HG03442 (cell line): ENCODE results near the gene NUMA1.
A peak's percentile ranks its signal among the peaks of the same experiment; 100 is the strongest.

Experiments
- ATAC-seq: cut with Tn5 transposase; IDR thresholded peaks from one replicate; pipeline ENCODE4 v1.9.1; 2021; ENCODE audit warnings: mild to moderate bottlenecking, moderate library complexity; ENCODE audit not compliant: unreplicated experiment

Gene NUMA1

DNA sequence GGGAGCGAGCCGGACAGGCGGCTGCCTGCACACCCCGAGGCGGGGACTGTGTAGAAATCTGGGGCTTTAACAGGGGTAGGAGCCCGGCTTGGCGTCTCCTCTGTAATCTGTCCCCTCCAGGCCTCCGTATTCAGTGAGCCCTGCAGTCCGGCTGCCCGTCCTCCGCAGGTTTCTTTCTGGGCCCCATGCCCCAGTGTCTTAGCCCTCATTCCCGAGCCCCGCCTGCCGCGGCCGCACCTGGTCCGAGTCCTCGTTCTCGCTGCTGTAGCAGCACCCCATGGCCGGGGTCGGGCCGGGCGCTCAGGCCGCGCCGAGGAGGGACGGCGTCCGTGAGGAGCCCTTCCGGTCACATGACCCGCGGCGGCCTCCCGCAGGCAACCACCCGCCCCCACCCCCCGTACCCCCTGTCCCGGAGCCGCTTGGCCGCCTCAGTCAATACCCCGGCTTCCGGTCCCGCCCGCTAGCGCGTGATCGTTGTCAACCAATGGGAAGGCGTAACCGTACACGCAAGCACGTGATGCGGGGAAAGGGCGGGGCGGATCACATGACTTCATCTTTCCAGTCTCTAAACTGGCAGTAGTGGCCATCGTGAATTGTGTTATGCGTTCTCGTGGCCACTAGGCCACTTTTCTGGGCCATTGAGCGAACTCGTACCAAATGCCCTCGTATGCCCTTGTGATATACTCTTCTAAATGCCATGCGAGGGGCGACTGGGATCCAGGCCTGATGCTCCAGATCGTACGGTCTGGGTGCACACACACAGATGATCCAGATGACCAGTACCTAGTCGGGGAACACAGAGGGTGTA, 22.8 kb upstream of the NUMA1 start, which contains the start of gene LAMTOR1:
TSS of gene LAMTOR1 (minus strand) at position 352 of the 808 bp plus-strand sequence. CDS start at position 279, 73 bp downstream.
- peak; percentile 82 for ATAC-seq

DNA sequence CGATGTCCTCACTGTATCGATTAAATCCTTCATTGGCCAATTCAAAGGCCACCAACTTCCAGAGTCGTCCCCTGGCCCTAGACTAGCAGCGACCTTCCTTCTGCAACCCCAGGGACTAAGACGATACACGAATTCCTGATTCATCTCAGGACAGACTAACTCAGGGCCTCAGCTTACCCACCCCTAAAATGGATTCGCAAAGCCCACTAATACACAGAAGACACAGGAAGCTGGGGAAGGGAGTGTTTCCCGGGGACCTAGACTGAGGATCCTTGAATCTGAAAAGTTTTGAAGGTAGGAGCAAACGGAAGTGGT, 22.2 kb upstream of the NUMA1 start:
- ATAC-seq = no peak

DNA sequence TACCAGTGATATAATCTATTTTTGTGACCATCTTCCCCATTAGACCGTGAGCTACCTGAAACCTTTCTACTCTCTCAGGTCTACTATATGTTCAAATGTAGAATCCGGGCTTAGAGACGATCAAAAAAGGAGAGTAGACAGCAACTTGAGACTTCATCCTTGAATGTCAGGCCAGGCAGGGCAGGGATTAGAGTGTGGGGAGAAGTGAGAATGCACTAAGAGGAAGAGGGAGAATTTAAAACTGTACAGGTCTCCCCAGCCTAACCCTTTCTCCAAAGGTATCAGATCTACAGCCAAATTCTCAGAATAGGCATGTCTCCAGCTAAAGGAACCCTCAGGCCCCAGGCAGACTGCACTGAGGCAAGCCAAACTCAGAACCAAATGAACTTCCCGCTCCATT, 21.8 kb upstream of the NUMA1 start:
- ATAC-seq = no peak

DNA sequence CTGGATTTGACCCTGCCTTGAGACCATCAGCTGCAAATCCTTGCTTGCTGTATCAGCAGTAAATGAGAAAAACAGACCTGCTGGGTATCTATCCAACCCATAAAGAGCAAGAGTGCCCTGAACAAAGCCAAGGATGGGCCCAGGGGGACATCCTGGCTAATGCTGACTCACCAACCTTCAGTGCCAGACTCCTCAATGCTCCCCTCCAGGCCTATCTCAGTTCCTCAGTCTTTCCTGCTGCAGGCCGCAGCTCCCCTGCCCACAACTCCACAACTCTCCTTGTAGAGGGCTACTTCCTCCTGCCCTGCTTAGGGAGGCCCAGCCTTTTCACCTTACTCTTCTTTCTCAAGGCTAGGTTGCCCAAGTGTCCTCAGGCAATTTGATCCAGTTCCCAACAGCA, 20.1 kb upstream of the NUMA1 start:
- ATAC-seq = no peak

DNA sequence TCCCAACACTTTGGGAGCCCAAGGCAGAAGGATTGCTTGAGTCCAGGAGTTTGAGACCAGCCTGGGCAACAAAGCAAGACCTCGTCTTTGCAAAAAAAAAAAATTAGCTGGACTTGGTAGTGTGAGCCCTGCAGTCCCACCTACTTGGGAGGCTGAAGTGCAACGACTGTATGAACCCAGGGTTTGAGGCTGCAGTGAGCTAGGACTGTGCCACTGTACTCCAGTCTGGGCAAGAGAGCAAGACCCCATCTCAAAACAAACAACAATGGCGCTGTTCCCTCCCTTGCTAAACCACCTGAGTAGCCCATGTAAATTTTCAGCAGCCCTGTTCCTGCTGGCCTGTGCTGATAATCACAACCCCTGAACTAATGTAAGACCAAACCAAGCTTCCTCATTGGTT, 19.7 kb upstream of the NUMA1 start:
- ATAC-seq = no peak

DNA sequence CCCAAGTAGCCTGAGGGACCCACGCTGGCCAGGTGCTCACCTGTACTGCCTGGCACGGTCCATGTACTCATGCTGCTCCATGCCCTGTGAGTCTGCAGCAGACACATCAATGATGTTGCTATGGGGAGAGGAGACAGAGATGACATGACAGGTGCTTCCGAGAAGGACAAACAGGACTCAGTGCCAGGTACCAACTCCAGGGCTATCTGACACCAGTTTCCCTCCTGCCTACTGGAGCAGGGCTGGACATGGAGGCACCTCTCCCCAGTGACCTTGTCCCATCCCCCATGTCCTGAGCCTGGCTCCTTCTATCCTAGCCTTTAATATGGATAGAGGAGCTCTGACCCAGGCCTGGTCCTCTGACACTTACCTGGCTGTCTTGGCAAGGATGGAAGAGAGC, 18.4 kb upstream of the NUMA1 start:
- ATAC-seq = no peak

DNA sequence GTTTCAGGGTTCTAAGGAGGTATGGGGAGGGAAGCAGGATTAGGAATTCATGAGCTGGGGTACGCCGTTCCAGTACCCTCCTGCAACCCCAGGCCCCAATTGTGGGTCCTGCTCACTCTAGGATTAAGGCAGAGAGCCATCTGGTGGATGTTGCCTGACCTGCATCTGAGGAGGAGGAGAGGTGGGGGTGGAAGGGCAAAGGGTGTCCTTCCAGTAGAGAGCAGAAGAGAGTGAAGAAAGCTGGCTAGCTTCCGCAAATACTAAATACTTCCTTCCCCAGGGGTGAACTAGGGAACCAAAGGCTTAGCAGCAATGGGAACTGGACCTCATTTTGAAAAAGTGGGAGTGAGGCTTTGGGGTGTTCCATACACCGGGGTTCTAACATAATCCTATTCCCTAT, 10.9 kb upstream of the NUMA1 start:
- ATAC-seq = no peak

DNA sequence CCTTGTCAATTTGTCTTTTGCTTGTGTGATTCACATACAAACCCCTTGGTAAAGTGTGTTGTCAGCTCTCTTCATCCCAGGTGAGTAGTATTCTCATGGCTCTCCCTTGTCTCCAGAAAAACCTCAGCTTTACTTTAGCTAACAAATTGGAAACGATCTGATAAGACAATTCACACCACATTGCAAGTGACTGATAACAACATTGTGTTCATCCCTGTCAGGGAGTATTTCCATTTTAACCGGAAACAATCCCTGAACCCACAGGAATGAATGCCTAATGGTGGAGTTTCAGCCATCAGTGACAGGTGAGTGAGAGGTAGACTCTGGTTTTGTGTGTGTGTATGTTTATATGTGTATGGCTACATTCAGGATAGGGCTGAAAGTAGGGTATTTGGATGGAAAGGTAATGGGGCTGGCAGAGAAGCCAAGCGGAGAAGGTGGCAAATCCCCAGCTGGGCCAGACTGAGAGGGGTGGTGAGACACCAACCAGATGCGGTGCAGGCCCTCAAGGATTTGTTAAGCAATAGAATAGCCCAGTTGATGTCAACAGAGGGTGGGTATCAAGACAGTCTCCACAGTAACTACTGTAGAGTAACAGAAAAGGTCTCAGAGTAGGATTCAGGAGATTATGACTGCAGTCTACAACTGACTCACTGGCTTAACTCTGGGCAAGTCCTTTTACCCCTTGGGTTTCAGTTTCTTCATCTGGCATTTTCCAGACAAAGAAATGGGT, 7.9 kb upstream of the NUMA1 start:
- ATAC-seq = no peak

DNA sequence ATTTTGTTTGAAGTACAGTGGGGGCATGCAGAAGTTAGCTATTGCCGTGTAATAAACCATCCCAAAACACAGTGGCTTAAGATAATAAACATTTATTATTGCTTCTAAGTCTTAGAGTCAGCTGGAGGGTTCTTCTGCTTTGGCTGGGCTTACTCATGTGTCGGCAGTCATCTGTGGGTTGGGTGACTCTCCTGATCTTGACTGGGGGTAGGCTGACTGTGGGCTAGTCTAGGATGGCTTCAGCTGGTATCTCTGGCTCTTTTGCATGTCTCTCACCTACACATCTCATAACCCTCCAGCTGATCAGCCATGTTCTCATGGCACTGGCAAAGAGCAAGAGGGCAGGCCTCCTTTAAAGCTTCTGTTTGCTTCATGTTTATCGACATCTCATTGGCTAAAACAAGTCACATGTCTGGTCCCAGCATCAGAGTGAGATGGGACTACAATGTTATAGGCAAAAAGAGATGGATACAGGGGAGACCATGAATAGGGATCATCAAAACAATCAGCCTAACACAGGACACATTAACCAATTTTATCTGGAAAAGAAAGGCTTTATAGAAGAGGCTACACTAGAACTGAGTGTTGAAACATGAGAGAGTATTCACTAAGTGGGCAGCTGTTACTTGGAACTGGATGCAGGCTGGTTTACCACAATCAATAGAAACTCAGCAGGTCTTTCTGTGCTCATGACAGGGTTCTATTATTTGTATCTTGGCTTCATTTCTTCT, 5.4 kb upstream of the NUMA1 start:
- no peak for ATAC-seq

DNA sequence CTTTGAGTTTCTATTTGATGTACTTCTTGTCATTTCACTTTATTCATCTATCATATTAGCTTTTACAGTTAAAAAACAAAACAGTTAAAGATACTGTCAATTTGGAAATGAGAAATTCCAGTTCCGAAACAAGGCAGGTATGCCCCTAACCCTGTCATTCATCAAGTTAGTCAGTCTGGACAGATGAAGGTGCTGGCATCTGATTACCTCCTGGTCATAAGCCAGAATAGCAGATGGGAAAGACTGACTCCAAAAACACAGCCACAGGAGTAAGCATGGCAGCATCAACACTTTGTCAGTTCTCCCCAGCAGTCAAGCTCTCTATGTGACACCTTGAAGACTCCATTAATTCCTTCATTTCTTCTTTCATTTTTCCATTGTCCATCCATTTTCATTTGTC, 4.6 kb upstream of the NUMA1 start:
- ATAC-seq = no peak

DNA sequence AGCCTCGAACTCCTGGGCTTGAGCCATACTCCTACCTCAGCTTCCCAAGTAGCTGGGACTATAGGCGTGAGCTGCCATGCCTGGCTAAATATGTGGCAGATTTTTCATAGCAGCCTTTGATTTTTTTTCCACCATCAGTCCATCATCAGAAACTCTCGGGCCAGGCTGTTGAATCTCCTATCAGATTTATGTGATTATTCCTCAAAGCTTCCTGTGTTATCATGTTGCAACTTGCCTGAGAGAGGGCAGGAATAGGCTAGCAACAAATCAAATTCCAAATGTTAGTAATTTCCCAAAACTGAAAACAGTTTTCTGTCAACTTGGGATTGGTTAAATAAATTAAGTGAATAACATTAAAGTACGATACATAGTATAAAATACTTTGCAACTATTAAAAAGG, 3.7 kb upstream of the NUMA1 start:
- no peak for ATAC-seq

DNA sequence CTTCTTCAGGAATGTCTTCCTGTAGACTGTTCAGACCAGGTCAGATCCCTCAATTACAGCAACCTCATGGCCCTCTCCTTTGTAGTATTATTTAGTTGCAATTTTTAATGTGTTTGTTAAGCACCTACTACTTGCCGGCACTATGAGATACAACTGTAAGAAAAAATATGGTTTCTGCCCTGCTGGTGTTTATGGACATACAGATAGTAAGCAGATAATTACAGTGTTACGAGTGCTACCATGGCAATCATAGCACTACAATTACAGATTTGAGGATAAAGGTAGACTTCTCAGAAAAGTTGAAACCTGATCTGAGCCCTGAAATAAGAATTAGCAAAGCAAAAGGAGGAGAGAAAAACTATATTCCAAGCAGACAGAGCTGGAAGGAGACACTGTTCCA, 3.1 kb upstream of the NUMA1 start:
- no peak for ATAC-seq

DNA sequence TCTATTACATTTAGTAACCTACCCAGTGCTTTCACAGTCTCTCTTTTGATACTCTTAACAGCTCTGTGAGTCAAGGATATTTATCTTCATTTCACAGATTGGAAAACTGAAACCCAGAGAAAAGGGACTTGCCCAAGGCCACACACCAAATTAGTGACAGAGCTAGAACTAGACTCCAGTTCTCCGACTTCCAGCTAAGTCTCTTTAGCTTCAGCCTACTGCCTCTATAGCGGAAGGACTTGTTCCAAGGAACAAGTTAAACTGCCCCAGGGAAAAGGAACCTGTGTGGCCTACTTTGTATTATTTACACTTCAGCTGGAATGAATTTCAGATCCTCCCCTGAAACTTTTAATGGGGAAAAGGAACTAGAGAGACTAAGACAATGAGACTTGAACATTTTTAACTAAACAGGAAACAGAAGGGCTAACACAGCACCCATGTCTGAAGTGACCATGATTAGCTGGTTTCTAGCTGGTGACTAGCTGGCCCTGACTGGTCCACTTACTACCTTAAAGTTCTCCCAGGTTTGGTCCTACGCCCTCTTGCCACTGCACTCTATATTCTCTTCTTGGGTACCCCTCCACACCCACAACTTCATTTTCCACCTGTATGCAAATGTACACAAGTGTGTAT, 1.6 kb upstream of the NUMA1 start:
- no peak for ATAC-seq

DNA sequence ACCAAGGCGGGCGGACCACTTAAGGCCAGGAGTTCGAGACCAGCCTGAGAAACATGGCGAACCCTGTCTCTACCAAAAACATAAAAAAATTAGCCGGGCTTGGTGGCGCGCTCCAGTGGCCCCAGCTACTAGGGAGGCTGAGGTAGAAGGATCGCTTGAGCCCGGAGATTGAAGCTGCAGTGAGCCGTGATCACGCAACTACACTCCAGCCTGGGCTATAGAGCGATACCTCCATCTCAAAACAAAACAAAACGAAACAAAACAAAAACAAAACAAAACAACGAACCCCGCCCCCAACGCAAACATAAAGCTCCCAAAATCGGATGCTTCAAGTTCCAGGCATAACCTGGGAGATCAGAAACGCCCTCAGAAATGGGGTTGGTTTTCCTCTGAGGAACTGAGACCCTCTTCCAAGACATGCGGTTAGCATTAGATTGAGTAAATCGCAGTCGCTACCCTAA, 872 bp upstream of the NUMA1 start:
- no peak for ATAC-seq

DNA sequence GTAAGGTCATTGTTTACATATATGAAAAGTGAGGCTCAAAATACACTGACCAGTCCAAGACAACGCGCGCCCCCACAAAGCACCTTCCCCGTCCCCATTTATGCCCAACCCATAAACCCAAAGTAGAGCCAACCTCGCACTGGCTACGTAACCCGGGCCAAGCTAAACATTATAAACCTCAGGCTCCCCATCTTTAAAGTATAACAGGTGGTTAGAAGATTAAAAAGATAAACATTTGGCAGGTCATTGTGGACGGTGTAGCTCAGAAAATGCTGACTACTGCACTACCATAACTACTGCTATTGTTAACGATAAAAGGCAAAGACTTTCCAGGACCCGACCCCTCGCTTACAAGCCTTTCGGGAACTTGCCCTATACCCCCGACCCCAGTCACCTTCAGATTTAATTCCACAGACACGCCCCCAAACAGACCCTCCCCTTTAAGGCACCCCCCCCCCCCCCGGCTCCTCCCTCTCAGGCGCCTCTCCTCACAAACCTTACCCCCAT, 470 bp downstream of the NUMA1 start:
- ATAC-seq = no peak

DNA sequence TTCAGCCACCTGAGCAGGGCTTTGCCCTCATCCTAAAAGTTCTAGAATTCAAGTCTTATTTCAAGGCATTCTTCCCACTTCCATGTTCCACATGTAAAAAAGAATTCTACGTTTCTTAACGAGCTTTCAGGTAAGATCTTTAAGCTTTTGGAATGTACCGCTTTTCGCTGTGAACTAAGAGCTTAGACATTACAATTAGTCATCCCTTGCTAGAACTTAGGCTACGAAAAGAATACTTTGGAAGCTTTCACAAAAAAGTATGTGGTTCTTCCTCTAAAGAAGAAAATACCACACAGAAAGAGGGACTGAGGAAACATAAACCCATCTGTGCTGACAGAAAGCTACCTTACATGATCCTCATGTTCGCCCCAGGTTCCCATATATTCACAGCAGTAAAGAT, 1.9 kb downstream of the NUMA1 start:
- no peak for ATAC-seq

DNA sequence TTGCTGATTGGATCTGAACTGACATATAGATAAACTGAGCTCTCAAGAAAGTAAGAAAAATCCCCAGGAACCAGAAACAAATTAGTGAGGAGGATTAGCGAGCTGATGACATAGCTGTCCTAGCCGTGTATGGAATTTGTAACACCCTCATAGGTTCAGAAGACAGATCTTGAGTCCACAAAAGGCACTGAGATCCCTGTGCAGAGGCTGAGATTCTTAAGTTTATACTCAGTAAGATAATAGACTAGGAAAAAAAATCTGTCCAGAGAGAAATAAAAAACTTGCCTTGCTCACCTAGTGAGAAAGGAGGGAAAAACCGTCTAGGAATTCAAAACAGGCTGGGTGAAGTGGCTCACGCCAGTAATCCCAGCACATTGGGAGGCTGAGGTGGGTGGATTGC, 4.6 kb downstream of the NUMA1 start:
- no peak for ATAC-seq

DNA sequence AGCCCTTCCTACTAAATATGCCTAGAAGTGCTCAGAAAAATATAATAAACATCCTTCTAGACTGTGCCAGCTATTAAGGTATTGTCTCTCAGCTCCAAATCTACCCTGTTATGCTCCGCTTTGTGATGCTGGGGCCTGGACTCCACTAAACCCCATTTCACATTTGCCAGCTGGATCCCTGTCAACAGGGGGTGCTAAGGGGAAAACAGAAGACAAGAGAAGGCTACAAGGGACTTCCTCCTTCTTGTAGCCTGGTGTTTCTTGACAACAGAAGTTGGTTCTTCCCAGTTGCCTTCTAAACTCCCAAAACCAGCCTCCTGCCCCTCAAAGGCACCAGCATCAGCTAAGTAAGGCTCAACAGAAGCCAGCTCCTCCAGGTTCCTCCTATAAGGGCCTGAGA, 5.2 kb downstream of the NUMA1 start:
- no peak for ATAC-seq

DNA sequence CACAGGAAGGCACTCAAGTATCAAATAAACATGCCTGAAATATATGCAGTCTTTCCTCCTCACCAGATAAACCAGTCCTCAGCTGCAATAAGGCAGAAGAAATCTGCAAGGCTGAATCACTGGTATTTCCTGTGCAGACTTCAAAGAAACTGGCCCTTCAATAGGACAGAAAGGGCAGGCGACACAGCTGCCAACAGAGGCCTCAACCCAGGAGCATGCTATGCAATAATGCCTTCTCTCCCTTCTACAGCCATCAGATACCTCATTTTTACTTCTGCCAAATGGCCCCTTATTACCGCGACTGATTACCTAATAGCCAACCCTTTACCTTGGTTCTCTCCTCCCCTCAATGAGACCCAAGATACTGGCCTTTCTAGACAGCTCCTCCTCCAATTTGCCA, 8.0 kb downstream of the NUMA1 start:
- no peak for ATAC-seq

DNA sequence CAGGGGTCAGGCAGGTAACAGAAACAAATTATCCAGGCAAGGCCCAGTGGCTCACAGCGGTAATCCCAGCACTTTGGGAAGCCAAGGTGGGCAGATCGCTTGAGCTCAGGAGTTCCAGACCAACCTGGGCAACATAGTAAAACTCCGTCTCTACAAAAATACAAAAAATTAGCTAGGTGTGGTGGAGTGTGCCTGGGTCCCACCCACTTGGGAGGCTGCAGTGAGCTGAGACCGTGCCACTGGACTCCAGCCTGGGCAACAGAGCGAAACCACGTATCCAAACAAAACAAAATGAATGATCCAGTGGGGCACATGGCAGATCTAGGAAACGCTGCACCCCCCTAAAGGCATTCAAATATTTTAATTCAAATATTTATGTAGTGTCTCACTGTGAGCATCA, 9.9 kb downstream of the NUMA1 start:
- ATAC-seq = no peak

DNA sequence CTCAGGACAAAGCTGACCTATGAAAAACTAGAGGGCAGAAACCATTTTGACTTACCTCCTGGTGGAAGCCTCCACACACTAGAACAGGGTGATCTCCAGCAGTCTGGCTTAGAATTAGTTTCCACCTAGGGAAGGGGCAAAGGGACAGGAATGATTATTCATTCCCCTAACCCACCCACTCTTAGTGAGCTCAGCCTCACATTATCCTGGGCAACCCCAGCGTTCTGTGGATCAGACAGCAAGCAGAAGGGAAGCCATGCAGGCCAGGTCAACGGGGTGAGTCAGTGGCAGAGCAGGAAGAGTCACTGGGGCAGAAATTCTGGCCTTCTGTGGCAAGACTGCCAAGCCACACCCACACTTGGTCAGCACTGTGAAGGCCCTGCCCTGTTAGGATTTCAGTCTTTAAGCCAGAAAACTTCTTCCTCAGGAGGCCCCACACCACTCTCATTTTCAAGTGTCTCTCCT, 10.5 kb downstream of the NUMA1 start:
- ATAC-seq = peak; percentile 57
